Measurements from ENCODE around the gene DNAJC5. TPM values are rescaled to one million over a fixed set of nuclear protein-coding genes. Genes with fewer than 3 reads are reported as not detected.

The DNAJC5 gene
- total RNA-seq, 1 experiment from 2014 or later: 45.0 TPM

- Mint-ChIP-seq H3K4me3 (ENCODE audit: unreplicated experiment) (no peak overlapping the region), H3K27me3 (ENCODE audit: insufficient read depth, unreplicated experiment) (no peaks in the 10 kb centered on the region), H3K36me3 (ENCODE audit: insufficient read depth, unreplicated experiment) (peaks cover 76% of the 10 kb centered on the region), H3K9me3 (ENCODE audit: unreplicated experiment) (no peaks in the 10 kb centered on the region), H3K27ac (ENCODE audit: low read depth, unreplicated experiment) (no peak overlapping the region), H3K4me1 (ENCODE audit: insufficient read depth, unreplicated experiment) (no peaks in the 10 kb centered on the region)
- ChIA-PET POLR2A (interaction anchor here (1.0 to 1.2 kb wide), 2 partner anchors 21 to 35 kb away, joined by 3 read pairs; no protein-coding TSS in a partner anchor), CTCF (no interaction called here)
- no peak for DNase-seq (ENCODE audit: unreplicated experiment)
- no TSS peak for BruUV-seq (replicated peaks)
- no peak for TF ChIP-seq CTCF (IDR thresholded peaks at IDR 0.05; ENCODE audit: unreplicated experiment)
- intact Hi-C loops (cut with micrococcal nuclease): no loop called here
These were observed 36.1 kb downstream of the DNAJC5 start for GRCh38 chr20:63930971-63931553.

GRCh38 chr20:63931735-63932134 lies 36.8 kb downstream of the DNAJC5 start:
- ChIA-PET POLR2A (interaction anchor here (1.0 to 1.2 kb wide), 2 partner anchors 20 to 36 kb away, joined by 3 read pairs; no protein-coding TSS in a partner anchor), CTCF (interaction anchor here (0.7 kb wide), 1 partner anchor 19 kb away, joined by 3 read pairs; no protein-coding TSS in a partner anchor)
- Mint-ChIP-seq H3K9me3 (ENCODE audit: unreplicated experiment) (no peaks in the 10 kb centered on the region), H3K4me3 (ENCODE audit: unreplicated experiment) (no peak overlapping the region), H3K4me1 (ENCODE audit: insufficient read depth, unreplicated experiment) (no peaks in the 10 kb centered on the region), H3K27me3 (ENCODE audit: insufficient read depth, unreplicated experiment) (no peaks in the 10 kb centered on the region), H3K27ac (ENCODE audit: low read depth, unreplicated experiment) (no peak overlapping the region), H3K36me3 (ENCODE audit: insufficient read depth, unreplicated experiment) (peaks cover 81% of the 10 kb centered on the region)
- no TSS peak for BruUV-seq (replicated peaks)
- no peak for TF ChIP-seq CTCF (IDR thresholded peaks at IDR 0.05; ENCODE audit: unreplicated experiment)
- DNase-seq (ENCODE audit: unreplicated experiment): no peak
- intact Hi-C loops (cut with micrococcal nuclease): no loop called here

- H3K36me3 Mint-ChIP-seq (ENCODE audit: insufficient read depth, unreplicated experiment): peaks cover 81% of the 10 kb centered on the region
- no peaks in the 10 kb centered on the region for H3K9me3 Mint-ChIP-seq (ENCODE audit: unreplicated experiment)
- DNase-seq (ENCODE audit: unreplicated experiment): no peak
- TF ChIP-seq CTCF (IDR thresholded peaks at IDR 0.05; ENCODE audit: unreplicated experiment): no peak
- ChIA-PET POLR2A (no interaction called here), CTCF (interaction anchor here (0.6 to 0.8 kb wide), 2 partner anchors 22 kb away, joined by 3 to 6 read pairs; no protein-coding TSS in a partner anchor)
- intact Hi-C loops (cut with micrococcal nuclease): no loop called here
- H3K4me3 Mint-ChIP-seq (ENCODE audit: unreplicated experiment): no peak overlapping the region
- no peaks in the 10 kb centered on the region for H3K27me3 Mint-ChIP-seq (ENCODE audit: insufficient read depth, unreplicated experiment)
- H3K4me1 Mint-ChIP-seq (ENCODE audit: insufficient read depth, unreplicated experiment): no peaks in the 10 kb centered on the region
- BruUV-seq (replicated peaks): no TSS peak
- no peak overlapping the region for H3K27ac Mint-ChIP-seq (ENCODE audit: low read depth, unreplicated experiment)
These were observed 37.8 kb downstream of the DNAJC5 start for GRCh38 chr20:63932606-63933160.

- TF ChIP-seq CTCF (IDR thresholded peaks at IDR 0.05; ENCODE audit: unreplicated experiment): no peak
- Mint-ChIP-seq H3K9me3 (ENCODE audit: unreplicated experiment) (no peaks in the 10 kb centered on the region), H3K27me3 (ENCODE audit: insufficient read depth, unreplicated experiment) (no peaks in the 10 kb centered on the region), H3K4me1 (ENCODE audit: insufficient read depth, unreplicated experiment) (no peaks in the 10 kb centered on the region), H3K36me3 (ENCODE audit: insufficient read depth, unreplicated experiment) (peaks cover 79% of the 10 kb centered on the region), H3K4me3 (ENCODE audit: unreplicated experiment) (no peak overlapping the region), H3K27ac (ENCODE audit: low read depth, unreplicated experiment) (no peak overlapping the region)
- CTCF ChIA-PET: interaction anchor here (0.8 kb wide), 1 partner anchor 21 kb away, joined by 3 read pairs; no protein-coding TSS in a partner anchor
- intact Hi-C loops (cut with micrococcal nuclease): no loop called here
- TSS peak; percentile 15 for BruUV-seq (replicated peaks)
- POLR2A ChIA-PET: interaction anchor here (0.7 kb wide), 1 partner anchor 10 kb away, joined by 3 read pairs; no protein-coding TSS in a partner anchor
- no peak for DNase-seq (ENCODE audit: unreplicated experiment)
These were observed 38.7 kb downstream of the DNAJC5 start for GRCh38 chr20:63933646-63934045.

Data from MCF 10A (cell line).